Sigmoid colon (tissue), 3 donors: ENCODE measurements around the gene CENPO.

Source experiments
- CTCF ChIP-seq, 4 experiments: fragments of 450-650 bp in 3 of 4; fragments of 200-600 bp in 1 of 4; IDR thresholded peaks; one replicate each; pipeline ENCODE4 v1.5.1; 2016 to 2019; ENCODE audit warnings: antibody characterized with exemption in 4 of 4, mild to moderate bottlenecking in 3 of 4, moderate library complexity in 2 of 4
- POLR2A ChIP-seq, 2 donors: fragments of 450-650 bp; IDR thresholded peaks; one replicate each; pipeline ENCODE4 v1.6.1; 2016; ENCODE audit warnings: antibody characterized with exemption in 2 of 2, mild to moderate bottlenecking in 2 of 2, moderate library complexity in 2 of 2

GRCh38 chr2:24840164-24840869 lies 47.1 kb downstream of the CENPO start:
- TF ChIP-seq CTCF (IDR thresholded peaks at IDR 0.05) (no peak), POLR2A (IDR thresholded peaks at IDR 0.05) (no peak)
